Endothelial cell (in vitro differentiated cells): Measurements from ENCODE around the gene POLD2. TPM values are rescaled to one million over a fixed set of nuclear protein-coding genes. Genes with fewer than 3 reads are reported as not detected.

Experiments
- DNase-seq: peaks from one replicate; pipeline ENCODE4 v3.0.0; 2021; ENCODE audit warnings: low spot score
- H3K27ac Mint-ChIP-seq: one replicate; pipeline ENCODE4 v1.8.0; 2021; ENCODE audit warnings: mixed read lengths, inconsistent platforms; ENCODE audit not compliant: unreplicated experiment
- H3K27me3 Mint-ChIP-seq: one replicate; pipeline ENCODE4 v1.8.0; 2021; ENCODE audit warnings: mild to moderate bottlenecking, moderate library complexity, mixed read lengths, inconsistent platforms; ENCODE audit not compliant: unreplicated experiment
- H3K36me3 Mint-ChIP-seq: one replicate; pipeline ENCODE4 v1.8.0; 2021; ENCODE audit warnings: mild to moderate bottlenecking, low read depth, mixed read lengths, inconsistent platforms; ENCODE audit not compliant: unreplicated experiment
- H3K4me1 Mint-ChIP-seq: one replicate; pipeline ENCODE4 v1.8.0; 2021; ENCODE audit warnings: mild to moderate bottlenecking, mixed read lengths, inconsistent platforms; ENCODE audit not compliant: unreplicated experiment
- H3K4me3 Mint-ChIP-seq: one replicate; pipeline ENCODE4 v1.8.0; 2021; ENCODE audit warnings: mild to moderate bottlenecking, mixed read lengths, inconsistent platforms; ENCODE audit not compliant: unreplicated experiment
- H3K9me3 Mint-ChIP-seq: one replicate; pipeline ENCODE4 v1.8.0; 2021; ENCODE audit warnings: mixed read lengths, inconsistent platforms; ENCODE audit not compliant: unreplicated experiment
- CTCF ChIP-seq: fragments of 200-600 bp; sonication (generic); IDR thresholded peaks from one replicate; pipeline ENCODE4 v1.5.0; 2021; ENCODE audit warnings: antibody characterized with exemption; ENCODE audit not compliant: unreplicated experiment
- total RNA-seq: library from RNA; stranded (reverse); fragmentation: NEBNext Ultra II Directional; extraction: Animal tissue kit (Norgen Biotek cat#: 25700); gene quantifications from one replicate; pipeline ENCODE4 v1.2.1, GENCODE V29; 2021; ENCODE audit not compliant: unreplicated experiment

The POLD2 gene
- total RNA-seq, 1 donor from 2014 or later, result 39.9 TPM

DNA sequence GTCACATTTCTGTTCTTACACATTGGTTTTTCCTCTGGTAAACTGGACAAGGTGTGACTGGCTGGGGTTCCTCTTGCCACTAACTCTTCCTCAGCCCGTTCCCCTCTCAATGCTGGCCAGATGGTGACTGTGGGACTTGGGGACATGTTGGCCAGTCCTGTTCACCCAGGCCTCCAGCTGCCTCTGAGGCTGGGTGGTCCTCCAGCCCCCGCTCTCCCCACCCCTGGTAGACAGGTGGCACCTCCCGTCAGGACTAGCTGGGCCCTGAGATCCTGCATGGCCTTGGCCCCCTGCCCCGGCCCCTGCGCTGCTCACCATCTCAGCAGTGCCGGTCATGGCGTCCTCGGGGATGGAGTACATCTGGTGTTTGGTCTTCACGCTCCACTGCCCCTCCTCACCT, 28.6 kb upstream of the POLD2 start:
- TF ChIP-seq CTCF, result no peak
- Mint-ChIP-seq H3K4me1 (no peaks in the 10 kb centered on the region), H3K36me3 (no peaks in the 10 kb centered on the region), H3K9me3 (no peaks in the 10 kb centered on the region), H3K4me3 (no peak overlapping the region), H3K27me3 (peaks cover 11% of the 10 kb centered on the region), H3K27ac (no peak overlapping the region)
- no peak for DNase-seq

GRCh38 chr7:44150966-44151941, 27.9 kb upstream of the POLD2 start:
- no peaks in the 10 kb centered on the region for H3K36me3 Mint-ChIP-seq
- H3K27ac Mint-ChIP-seq, result no peak overlapping the region
- H3K4me3 Mint-ChIP-seq, result no peak overlapping the region
- no peaks in the 10 kb centered on the region for H3K9me3 Mint-ChIP-seq
- H3K27me3 Mint-ChIP-seq, result peaks cover 11% of the 10 kb centered on the region
- no peak for TF ChIP-seq CTCF
- no peak for DNase-seq
- H3K4me1 Mint-ChIP-seq, result no peaks in the 10 kb centered on the region

GRCh38 chr7:44150466-44150832, 27.1 kb upstream of the POLD2 start:
- H3K4me3 Mint-ChIP-seq, result no peak overlapping the region
- H3K36me3 Mint-ChIP-seq, result no peaks in the 10 kb centered on the region
- H3K27me3 Mint-ChIP-seq, result peaks cover 8% of the 10 kb centered on the region
- H3K27ac Mint-ChIP-seq, result no peak overlapping the region
- no peaks in the 10 kb centered on the region for H3K9me3 Mint-ChIP-seq
- no peak for TF ChIP-seq CTCF
- DNase-seq, result no peak
- H3K4me1 Mint-ChIP-seq, result no peaks in the 10 kb centered on the region

DNA sequence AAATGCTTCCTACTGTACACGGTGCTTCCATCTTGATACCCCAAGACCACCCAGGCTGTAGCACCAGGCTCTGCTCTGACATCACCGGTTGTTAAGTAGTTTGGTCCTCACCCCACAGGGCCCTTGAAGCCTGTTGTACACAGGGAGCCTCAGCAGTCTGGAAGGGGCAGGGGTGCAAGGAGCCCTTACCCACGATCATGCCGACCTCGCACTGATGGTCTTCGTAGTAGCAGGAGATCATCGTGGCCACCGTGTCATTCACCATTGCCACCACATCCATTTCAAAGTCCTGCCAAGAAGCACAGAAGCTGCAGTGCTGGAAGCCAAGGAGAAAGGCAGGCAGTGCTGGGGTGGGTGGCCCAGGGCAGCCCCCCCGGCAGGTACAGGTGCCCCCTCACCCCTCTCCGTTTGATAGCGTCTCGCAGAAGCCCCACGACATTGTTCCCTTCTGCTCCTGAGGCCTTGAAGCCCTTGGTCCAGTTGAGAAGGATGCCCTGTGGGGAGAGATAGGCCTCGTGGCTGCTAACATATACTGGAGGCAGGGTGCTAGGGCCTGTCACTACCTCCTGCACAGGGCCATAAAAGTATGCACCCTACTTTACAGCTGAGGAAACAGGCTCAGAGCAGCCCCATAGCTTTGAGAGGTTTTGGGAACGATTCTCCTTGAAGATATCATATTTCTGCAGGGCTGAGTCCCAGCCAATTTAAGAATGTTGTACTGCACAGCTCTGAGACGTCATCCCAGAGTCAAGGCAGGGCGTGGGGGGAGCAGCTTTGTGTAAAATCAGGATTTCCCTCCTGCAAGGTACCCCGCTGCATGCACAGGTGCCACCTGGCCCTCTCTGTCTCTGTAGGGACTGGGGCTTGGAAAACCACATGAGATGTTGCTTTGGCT, 26.5 kb upstream of the POLD2 start:
- Mint-ChIP-seq H3K27me3 (peaks cover 9% of the 10 kb centered on the region), H3K9me3 (no peaks in the 10 kb centered on the region), H3K4me1 (no peaks in the 10 kb centered on the region), H3K4me3 (no peak overlapping the region), H3K36me3 (no peaks in the 10 kb centered on the region), H3K27ac (no peak overlapping the region)
- no peak for TF ChIP-seq CTCF
- DNase-seq, result no peak
